GM18508 (cell line): ENCODE data around the gene PARVG.

ENCODE experiments used
- ATAC-seq: cut with Tn5 transposase; IDR thresholded peaks from one replicate; pipeline ENCODE4 v1.9.1; 2021; ENCODE audit warnings: moderate number of reproducible peaks; ENCODE audit not compliant: insufficient read depth, unreplicated experiment

Gene PARVG

GRCh38 chr22:44193535-44193891 is 12.8 kb downstream of the PARVG start:
- ATAC-seq = no peak

GRCh38 chr22:44194569-44194968 is 13.8 kb downstream of the PARVG start:
- ATAC-seq = no peak

- no peak for ATAC-seq
Measured at GRCh38 chr22:44195189-44195871, 14.6 kb downstream of the PARVG start.

GRCh38 chr22:44196241-44196640 is 15.5 kb downstream of the PARVG start:
- ATAC-seq = no peak

GRCh38 chr22:44196731-44197131 is 16.0 kb downstream of the PARVG start:
- ATAC-seq = no peak

- ATAC-seq = no peak
Measured at GRCh38 chr22:44197271-44197670, 16.5 kb downstream of the PARVG start.

GRCh38 chr22:44199164-44199563 is 18.4 kb downstream of the PARVG start:
- ATAC-seq = no peak

- no peak for ATAC-seq
Measured at GRCh38 chr22:44199866-44200265, 19.1 kb downstream of the PARVG start.

- no peak for ATAC-seq
Measured at GRCh38 chr22:44200451-44200850, 19.7 kb downstream of the PARVG start.

- ATAC-seq = no peak
Measured at GRCh38 chr22:44200855-44201550, 20.3 kb downstream of the PARVG start.

- ATAC-seq = no peak
Measured at GRCh38 chr22:44201665-44202064, 20.9 kb downstream of the PARVG start.

GRCh38 chr22:44202261-44202789 is 21.6 kb downstream of the PARVG start:
- ATAC-seq = no peak

- ATAC-seq = no peak
Measured at GRCh38 chr22:44203203-44203602, 22.5 kb downstream of the PARVG start.

GRCh38 chr22:44204739-44205515 is 24.2 kb downstream of the PARVG start:
- ATAC-seq = no peak

- ATAC-seq = no peak
Measured at GRCh38 chr22:44205516-44206329, 25.0 kb downstream of the PARVG start.

GRCh38 chr22:44206330-44206645 is 25.6 kb downstream of the PARVG start:
- no peak for ATAC-seq

GRCh38 chr22:44206696-44207095 is 26.0 kb downstream of the PARVG start:
- ATAC-seq = no peak

GRCh38 chr22:44207173-44207980 is 26.7 kb downstream of the PARVG start:
- ATAC-seq = no peak

GRCh38 chr22:44207981-44208317 is 27.2 kb downstream of the PARVG start:
- ATAC-seq = no peak

GRCh38 chr22:44209343-44209742 is 28.6 kb downstream of the PARVG start:
- no peak for ATAC-seq
